Thoracic aorta (tissue), 2 donors: ENCODE results near the gene COMMD4. TPM values are rescaled to one million over a fixed set of nuclear protein-coding genes. Genes with fewer than 3 reads are reported as not detected.
"Not testable (repeated sequence)": the region's sequence is repeated elsewhere in the genome, so short reads cannot be mapped to it uniquely, and the experiment has no call there.

Experiments used
- ATAC-seq: fragments of 150-250 bp; one replicate; pipeline ENCODE4 v1.8.0; 2017; ENCODE audit warnings: low read depth; ENCODE audit not compliant: insufficient number of reproducible peaks, low FRiP score
- DNase-seq: peaks from one replicate; pipeline ENCODE4 v3.0.0-alpha.2; 2020; ENCODE audit warnings: low spot score
- H3K27ac ChIP-seq, 2 donors: fragments of 200-600 bp; sonication (generic); 1 replicate in 1 of 2; 2 replicates in 1 of 2; pipeline ENCODE4 v1.5.1; 2016; ENCODE audit warnings: mild to moderate bottlenecking in 2 of 2, moderate library complexity in 2 of 2
- H3K27me3 ChIP-seq: fragments of 200-600 bp; sonication (generic); replicated peaks from 2 replicates; pipeline ENCODE4 v1.6.0; 2016; ENCODE audit warnings: mild to moderate bottlenecking; ENCODE audit not compliant: insufficient read depth
- H3K36me3 ChIP-seq: fragments of 200-600 bp; sonication (generic); one replicate; pipeline ENCODE4 v1.5.1; 2016
- H3K4me1 ChIP-seq, 2 donors: fragments of 200-600 bp; sonication (generic); 1 replicate in 1 of 2; 2 replicates in 1 of 2; pipeline versions ENCODE4 v1.5.1 to v1.6.0; 2016; ENCODE audit warnings: low read depth in 2 of 2, mild to moderate bottlenecking in 1 of 2; ENCODE audit not compliant: control insufficient read depth in 1 of 2
- H3K4me3 ChIP-seq: fragments of 200-600 bp; sonication (generic); 2 replicates; pipeline ENCODE4 v1.5.1; 2016; ENCODE audit warnings: mild to moderate bottlenecking
- H3K9me3 ChIP-seq: fragments of 200-600 bp; sonication (generic); 2 replicates; pipeline ENCODE4 v1.5.1; 2016
- CTCF ChIP-seq: fragments of 200-600 bp; sonication (generic); IDR thresholded peaks from one replicate; pipeline ENCODE4 v1.5.1; 2019; ENCODE audit warnings: antibody characterized with exemption
- total RNA-seq, 2 donors: library from RNA; depleted of rRNA; stranded (reverse); fragments of >200 nt; gene quantifications; one replicate each; pipeline versions ENCODE4 v1.1.0 to v1.2.3, GENCODE V29; 2016

Gene COMMD4
- 10 to 100 TPM; 57.6 to 71.2 TPM for total RNA-seq

GRCh38 chr15:75335705-75336355 is at the start of gene COMMD4:
TSS of gene COMMD4 (plus strand) at chr15:75336063. CDS start at chr15:75336090, 27 bp downstream.
- Histone ChIP-seq H3K27me3 (no peaks in the 10 kb centered on the region), H3K4me3 (peak within 1 kb of the TSS; percentile 99), H3K9me3 (no peaks in the 10 kb centered on the region), H3K4me1 (peaks cover 7 to 17% of the 10 kb centered on the region in 2 donors), H3K27ac (peak within 1 kb of the TSS; percentile 49 to 71), H3K36me3 (peaks cover 7% of the 10 kb centered on the region)
- ATAC-seq (peak; percentile 95), DNase-seq (peak; percentile 92)
- TF ChIP-seq CTCF, result no peak

GRCh38 chr15:75293660-75294059 is 42.2 kb upstream of the COMMD4 start:
- not testable (repeated sequence) for ATAC-seq, H3K9me3 ChIP-seq, H3K27ac ChIP-seq, H3K27me3 ChIP-seq, H3K36me3 ChIP-seq, H3K4me3 ChIP-seq, H3K4me1 ChIP-seq, DNase-seq

GRCh38 chr15:75298541-75299310 is 37.1 kb upstream of the COMMD4 start:
- H3K36me3 ChIP-seq, ATAC-seq, DNase-seq, H3K27me3 ChIP-seq, H3K4me3 ChIP-seq, H3K27ac ChIP-seq, H3K9me3 ChIP-seq, H3K4me1 ChIP-seq: not testable (repeated sequence)

- not testable (repeated sequence) for H3K27me3 ChIP-seq, H3K4me1 ChIP-seq, H3K36me3 ChIP-seq, ATAC-seq, DNase-seq, H3K27ac ChIP-seq, H3K9me3 ChIP-seq, H3K4me3 ChIP-seq
- peak; percentile 70 for TF ChIP-seq CTCF
Measured at GRCh38 chr15:75299311-75299688, 36.6 kb upstream of the COMMD4 start.

GRCh38 chr15:75300026-75300425 is 35.8 kb upstream of the COMMD4 start:
- not testable (repeated sequence) for H3K27me3 ChIP-seq, H3K4me3 ChIP-seq, H3K4me1 ChIP-seq, H3K9me3 ChIP-seq, DNase-seq, H3K27ac ChIP-seq, ATAC-seq, H3K36me3 ChIP-seq

- ATAC-seq (no peak), DNase-seq (no peak)
- Histone ChIP-seq H3K4me1 (no peaks in the 10 kb centered on the region), H3K4me3 (no peak overlapping the region), H3K36me3 (no peaks in the 10 kb centered on the region), H3K9me3 (no peaks in the 10 kb centered on the region), H3K27ac (no peak overlapping the region), H3K27me3 (no peaks in the 10 kb centered on the region)
- TF ChIP-seq CTCF, result no peak
Measured at GRCh38 chr15:75302318-75302717, 33.5 kb upstream of the COMMD4 start.

GRCh38 chr15:75302753-75303152 is 33.1 kb upstream of the COMMD4 start:
- DNase-seq, H3K4me3 ChIP-seq, H3K27ac ChIP-seq, H3K9me3 ChIP-seq, H3K36me3 ChIP-seq, H3K4me1 ChIP-seq, H3K27me3 ChIP-seq, ATAC-seq: not testable (repeated sequence)
